A549 (cell line): ENCODE results near the gene TMEM191C. TPM values are rescaled to one million over a fixed set of nuclear protein-coding genes. Genes with fewer than 3 reads are reported as not detected.

ENCODE experiments used
- ATAC-seq, 2 experiments: fragments of 200-7000 bp in 1 of 2; fragments of >200 bp in 1 of 2; cut with Nextera tagmentation in 1 of 2; cut with Tn5 transposase in 1 of 2; 3 replicates each; pipeline versions ENCODE4 v1.8.0 to v1.9.1; 2018 to 2020; ENCODE audit warnings: mild to moderate bottlenecking in 1 of 2, moderate library complexity in 1 of 2
- CTCF ChIA-PET: fragments of 300-600 bp; sonication (Branson Sonifier 250); formaldehyde crosslinking; extraction: SDS; loops from one replicate; lab custom pipeline; 2021; ENCODE audit warnings: antibody characterized with exemption, inconsistent platforms; lab: Yijun Ruan, JAX
- POLR2A ChIA-PET: fragments of 350-600 bp; formaldehyde crosslinking; extraction: SDS; loops from one replicate; lab custom pipeline; 2021; ENCODE audit warnings: antibody characterized with exemption, inconsistent platforms; lab: Yijun Ruan, JAX
- DNase-seq, 2 experiments: peaks; one replicate each; pipeline versions ENCODE4 v3.0.0 to v3.0.0-alpha.2; 2011 to 2016; ENCODE audit warnings: low read depth in 1 of 2, low spot score in 1 of 2
- FAIRE-seq: peaks from 2 replicates; lab custom pipeline; 2011; peaks lifted over from hg19 to GRCh38; lab: Jason Lieb, UNC
- H3K27ac ChIP-seq, 2 experiments: fragments of >200 bp; sonication (Bioruptor Twin); formaldehyde crosslinking; 3 replicates each; pipeline ENCODE4 v1.5.1; 2016 to 2017
- H3K4me1 ChIP-seq: fragments of >200 bp; sonication (Bioruptor Twin); formaldehyde crosslinking; 3 replicates; pipeline ENCODE4 v1.6.1; 2016
- H3K4me2 ChIP-seq: fragments of >200 bp; sonication (Bioruptor Twin); formaldehyde crosslinking; 3 replicates; pipeline ENCODE4 v1.6.1; 2016
- H3K4me3 ChIP-seq: fragments of >200 bp; sonication (Bioruptor Twin); formaldehyde crosslinking; 3 replicates; pipeline ENCODE4 v1.5.1; 2016
- H3K9me3 ChIP-seq: fragments of >200 bp; sonication (Bioruptor Twin); formaldehyde crosslinking; 3 replicates; pipeline ENCODE4 v1.6.1; 2016
- BHLHE40 ChIP-seq: IDR thresholded peaks from 2 replicates; pipeline ENCODE4 v1.6.1; 2012; ENCODE audit warnings: low read depth, low read length, inconsistent platforms
- CBX2 ChIP-seq: fragments of 200-600 bp; sonication (generic); IDR thresholded peaks from 2 replicates; pipeline ENCODE4 v1.6.1; 2016; ENCODE audit warnings: low read depth, mild to moderate bottlenecking, borderline replicate concordance
- CBX8 ChIP-seq: fragments of 200-600 bp; sonication (generic); IDR thresholded peaks from 2 replicates; pipeline ENCODE4 v1.6.1; 2016
- CTCF ChIP-seq: fragments of >200 bp; sonication (Bioruptor Twin); formaldehyde crosslinking; IDR thresholded peaks from 3 replicates; pipeline ENCODE4 v1.5.1; 2016
- ELK1 ChIP-seq: fragments of 150-350 bp; IDR thresholded peaks from 2 replicates; pipeline ENCODE4 v1.6.1; 2014; ENCODE audit warnings: low read depth, mild to moderate bottlenecking, low read length
- EP300 ChIP-seq, 2 experiments: fragments of >200 bp; sonication (Bioruptor Twin); formaldehyde crosslinking; IDR thresholded peaks; 2 replicates in 1 of 2; 3 replicates in 1 of 2; pipeline ENCODE4 v1.6.1; 2016 to 2017
- FOSB ChIP-seq: fragments of 250-450 bp; sonication (Bioruptor Pico); IDR thresholded peaks from 2 replicates; pipeline ENCODE4 v1.5.0; 2020; ENCODE audit warnings: mild to moderate bottlenecking, moderate library complexity
- HES2 ChIP-seq: fragments of >200 bp; sonication (Bioruptor Twin); formaldehyde crosslinking; IDR thresholded peaks from 2 replicates; pipeline ENCODE4 v1.6.1; 2016
- HOXA7 ChIP-seq: fragments of 250-450 bp; sonication (Bioruptor Pico); IDR thresholded peaks from 2 replicates; pipeline ENCODE4 v1.5.0; 2020; ENCODE audit warnings: mild to moderate bottlenecking, moderate library complexity
- JUN ChIP-seq, 2 experiments: fragments of >200 bp; sonication (Bioruptor Twin); formaldehyde crosslinking; IDR thresholded peaks; 2 replicates in 1 of 2; 3 replicates in 1 of 2; pipeline ENCODE4 v1.6.1; 2016 to 2017
- JUNB ChIP-seq: fragments of >200 bp; sonication (Bioruptor Twin); formaldehyde crosslinking; IDR thresholded peaks from 2 replicates; pipeline ENCODE4 v1.6.1; 2016
- KDM5A ChIP-seq: fragments of 200-600 bp; sonication (generic); IDR thresholded peaks from 2 replicates; pipeline ENCODE4 v1.6.1; 2016; ENCODE audit warnings: antibody characterized with exemption, mild to moderate bottlenecking
- MAFK ChIP-seq: fragments of 450-650 bp; IDR thresholded peaks from 2 replicates; pipeline ENCODE4 v1.6.1; 2014; ENCODE audit not compliant: partially characterized antibody
- NFE2L2 ChIP-seq: fragments of 150-350 bp; conservative IDR thresholded peaks from 2 replicates; pipeline ENCODE4 v1.6.1; 2014; ENCODE audit warnings: low read length
- NPAS2 ChIP-seq: fragments of 250-450 bp; sonication (Bioruptor Pico); IDR thresholded peaks from 2 replicates; pipeline ENCODE4 v1.8.0; 2022; ENCODE audit warnings: mild to moderate bottlenecking, moderate library complexity, borderline replicate concordance
- NR3C1 ChIP-seq: fragments of >200 bp; sonication (Bioruptor Twin); formaldehyde crosslinking; IDR thresholded peaks from 3 replicates; pipeline ENCODE4 v1.6.1; 2017
- PHF8 ChIP-seq: fragments of 200-600 bp; sonication (generic); IDR thresholded peaks from 2 replicates; pipeline ENCODE4 v1.6.1; 2016; ENCODE audit warnings: low read depth, mild to moderate bottlenecking, antibody characterized with exemption, moderate library complexity, borderline replicate concordance
- POLR2A ChIP-seq: IDR thresholded peaks from 2 replicates; pipeline ENCODE4 v1.6.1; 2012; ENCODE audit warnings: mild to moderate bottlenecking, low read length
- RFX5 ChIP-seq: fragments of 450-650 bp; IDR thresholded peaks from 2 replicates; pipeline ENCODE4 v1.7.1; 2014; ENCODE audit warnings: antibody characterized with exemption, mild to moderate bottlenecking, moderate library complexity
- ZFP36 ChIP-seq: fragments of 450-650 bp; IDR thresholded peaks from 2 replicates; pipeline ENCODE4 v1.6.1; 2014; ENCODE audit warnings: borderline replicate concordance; ENCODE audit not compliant: partially characterized antibody
- ZSCAN20 ChIP-seq: fragments of 250-450 bp; sonication (Bioruptor Pico); IDR thresholded peaks from 2 replicates; pipeline ENCODE4 v1.8.0; 2022; ENCODE audit warnings: mild to moderate bottlenecking, moderate library complexity
- WGBS: methylation state at CpG from one replicate; pipeline ENCODE4 v1.1.6; 2017; ENCODE audit errors: missing lambda C conversion rate; 5-methylcytosine and 5-hydroxymethylcytosine counted together
- polyA plus RNA-seq, 4 experiments: library from polyadenylated mRNA; depleted of rRNA in 3 of 4; stranded (reverse); fragments of >200 nt; fragmentation: RNase III in 1 of 4; extraction: RNeasy Plus Mini Kit Qiagen cat#74134 plus additional on column Dnase treatment in 1 of 4; gene quantifications; 2 replicates in 3 of 4; 3 replicates in 1 of 4; pipeline ENCODE4 v1.2.3, GENCODE V29; 2011 to 2017
- TF ChIP-seq, protein P1 (sequence below): fragments of 450-650 bp; IDR thresholded peaks from 2 replicates; pipeline ENCODE4 v1.6.1; 2014; ENCODE audit warnings: antibody characterized with exemption
- TF ChIP-seq, protein P2 (sequence below): fragments of 200-600 bp; sonication (generic); IDR thresholded peaks from 2 replicates; pipeline ENCODE4 v1.6.1; 2016; ENCODE audit warnings: antibody characterized with exemption, mild to moderate bottlenecking, moderate library complexity
- TF ChIP-seq, protein P3 (sequence below): fragments of 250-450 bp; sonication (Bioruptor Pico); IDR thresholded peaks from 2 replicates; pipeline ENCODE4 v1.5.0; 2020; ENCODE audit warnings: low read depth, mild to moderate bottlenecking, moderate library complexity

TMEM191C gene
- polyA plus RNA-seq, 2 of the 4 experiments (the other 2 are of a cell fraction), result 0.57 to 0.58 TPM

GRCh38 chr22:21446128-21446826, 20.9 kb upstream of the TMEM191C start:
- CTCF ChIA-PET, result no interaction called here
- FAIRE-seq, result no peak

GRCh38 chr22:21446827-21447690, 20.1 kb upstream of the TMEM191C start:
- ChIA-PET POLR2A (no interaction called here), CTCF (no interaction called here)
- H3K4me3 ChIP-seq, result no peak overlapping the region
- H3K4me1 ChIP-seq, result no peaks in the 10 kb centered on the region
- FAIRE-seq (no peak), ATAC-seq (no peak), DNase-seq (no peak)
- no peak overlapping the region for H3K27ac ChIP-seq
- no peaks in the 10 kb centered on the region for H3K9me3 ChIP-seq
- H3K4me2 ChIP-seq, result no peak overlapping the region
- WGBS, result 89% methylated on average over 21 of the region's 33 CpGs
- TF ChIP-seq ZSCAN20 (CRISPR knock-in tag), result no peak
- no peak for TF ChIP-seq NFE2L2
- TF ChIP-seq CBX2, result no peak
- TF ChIP-seq, protein P1, sequence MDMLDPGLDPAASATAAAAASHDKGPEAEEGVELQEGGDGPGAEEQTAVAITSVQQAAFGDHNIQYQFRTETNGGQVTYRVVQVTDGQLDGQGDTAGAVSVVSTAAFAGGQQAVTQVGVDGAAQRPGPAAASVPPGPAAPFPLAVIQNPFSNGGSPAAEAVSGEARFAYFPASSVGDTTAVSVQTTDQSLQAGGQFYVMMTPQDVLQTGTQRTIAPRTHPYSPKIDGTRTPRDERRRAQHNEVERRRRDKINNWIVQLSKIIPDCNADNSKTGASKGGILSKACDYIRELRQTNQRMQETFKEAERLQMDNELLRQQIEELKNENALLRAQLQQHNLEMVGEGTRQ, result no peak
- TF ChIP-seq FOSB (CRISPR knock-in tag), result no peak
- TF ChIP-seq JUNB, result no peak
- TF ChIP-seq, protein P2, sequence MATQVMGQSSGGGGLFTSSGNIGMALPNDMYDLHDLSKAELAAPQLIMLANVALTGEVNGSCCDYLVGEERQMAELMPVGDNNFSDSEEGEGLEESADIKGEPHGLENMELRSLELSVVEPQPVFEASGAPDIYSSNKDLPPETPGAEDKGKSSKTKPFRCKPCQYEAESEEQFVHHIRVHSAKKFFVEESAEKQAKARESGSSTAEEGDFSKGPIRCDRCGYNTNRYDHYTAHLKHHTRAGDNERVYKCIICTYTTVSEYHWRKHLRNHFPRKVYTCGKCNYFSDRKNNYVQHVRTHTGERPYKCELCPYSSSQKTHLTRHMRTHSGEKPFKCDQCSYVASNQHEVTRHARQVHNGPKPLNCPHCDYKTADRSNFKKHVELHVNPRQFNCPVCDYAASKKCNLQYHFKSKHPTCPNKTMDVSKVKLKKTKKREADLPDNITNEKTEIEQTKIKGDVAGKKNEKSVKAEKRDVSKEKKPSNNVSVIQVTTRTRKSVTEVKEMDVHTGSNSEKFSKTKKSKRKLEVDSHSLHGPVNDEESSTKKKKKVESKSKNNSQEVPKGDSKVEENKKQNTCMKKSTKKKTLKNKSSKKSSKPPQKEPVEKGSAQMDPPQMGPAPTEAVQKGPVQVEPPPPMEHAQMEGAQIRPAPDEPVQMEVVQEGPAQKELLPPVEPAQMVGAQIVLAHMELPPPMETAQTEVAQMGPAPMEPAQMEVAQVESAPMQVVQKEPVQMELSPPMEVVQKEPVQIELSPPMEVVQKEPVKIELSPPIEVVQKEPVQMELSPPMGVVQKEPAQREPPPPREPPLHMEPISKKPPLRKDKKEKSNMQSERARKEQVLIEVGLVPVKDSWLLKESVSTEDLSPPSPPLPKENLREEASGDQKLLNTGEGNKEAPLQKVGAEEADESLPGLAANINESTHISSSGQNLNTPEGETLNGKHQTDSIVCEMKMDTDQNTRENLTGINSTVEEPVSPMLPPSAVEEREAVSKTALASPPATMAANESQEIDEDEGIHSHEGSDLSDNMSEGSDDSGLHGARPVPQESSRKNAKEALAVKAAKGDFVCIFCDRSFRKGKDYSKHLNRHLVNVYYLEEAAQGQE, result no peak
- TF ChIP-seq NR3C1, result no peak
- no peak for TF ChIP-seq BHLHE40
- no peak for TF ChIP-seq POLR2A
- no peak for TF ChIP-seq ZFP36
- no peak for TF ChIP-seq MAFK
- TF ChIP-seq JUN (IDR thresholded peaks at IDR 0.05), result no peak
- TF ChIP-seq, protein P3, sequence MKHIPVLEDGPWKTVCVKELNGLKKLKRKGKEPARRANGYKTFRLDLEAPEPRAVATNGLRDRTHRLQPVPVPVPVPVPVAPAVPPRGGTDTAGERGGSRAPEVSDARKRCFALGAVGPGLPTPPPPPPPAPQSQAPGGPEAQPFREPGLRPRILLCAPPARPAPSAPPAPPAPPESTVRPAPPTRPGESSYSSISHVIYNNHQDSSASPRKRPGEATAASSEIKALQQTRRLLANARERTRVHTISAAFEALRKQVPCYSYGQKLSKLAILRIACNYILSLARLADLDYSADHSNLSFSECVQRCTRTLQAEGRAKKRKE (CRISPR knock-in tag), result no peak
- no peak for TF ChIP-seq NPAS2 (CRISPR knock-in tag)
- no peak for TF ChIP-seq EP300 (IDR thresholded peaks at IDR 0.05)
- TF ChIP-seq HOXA7 (CRISPR knock-in tag), result no peak
- TF ChIP-seq HES2, result no peak
- no peak for TF ChIP-seq CBX8

More at GRCh38 chr22:21446128-21446826, 20.9 kb upstream of the TMEM191C start:
- Histone ChIP-seq H3K4me3 (no peak overlapping the region), H3K9me3 (no peaks in the 10 kb centered on the region), H3K4me2 (no peak overlapping the region), H3K27ac (no peak overlapping the region), H3K4me1 (no peaks in the 10 kb centered on the region)
- no peak for TF ChIP-seq CTCF
- TF ChIP-seq MAFK, result no peak
- TF ChIP-seq PHF8, result no peak
- no peak for TF ChIP-seq RFX5
- TF ChIP-seq JUNB, result no peak
- TF ChIP-seq KDM5A, result no peak
- TF ChIP-seq HOXA7 (CRISPR knock-in tag), result no peak
- no peak for TF ChIP-seq ELK1
- POLR2A ChIA-PET, result no interaction called here
- 95% methylated on average over 30 of the region's 49 CpGs for WGBS
- ATAC-seq (no peak), DNase-seq (no peak)
